A549 (cell line): ENCODE data around the gene RASGEF1C. TPM values are rescaled to one million over a fixed set of nuclear protein-coding genes. Genes with fewer than 3 reads are reported as not detected.

ENCODE experiments used
- ATAC-seq, 2 experiments: fragments of 200-7000 bp in 1 of 2; fragments of >200 bp in 1 of 2; cut with Nextera tagmentation in 1 of 2; cut with Tn5 transposase in 1 of 2; 3 replicates each; pipeline versions ENCODE4 v1.8.0 to v1.9.1; 2018 to 2020; ENCODE audit warnings: mild to moderate bottlenecking in 1 of 2, moderate library complexity in 1 of 2
- CTCF ChIA-PET: fragments of 300-600 bp; sonication (Branson Sonifier 250); formaldehyde crosslinking; extraction: SDS; loops from one replicate; lab custom pipeline; 2021; ENCODE audit warnings: antibody characterized with exemption, inconsistent platforms; lab: Yijun Ruan, JAX
- POLR2A ChIA-PET: fragments of 350-600 bp; formaldehyde crosslinking; extraction: SDS; loops from one replicate; lab custom pipeline; 2021; ENCODE audit warnings: antibody characterized with exemption, inconsistent platforms; lab: Yijun Ruan, JAX
- DNase-seq, 2 experiments: peaks; one replicate each; pipeline versions ENCODE4 v3.0.0 to v3.0.0-alpha.2; 2011 to 2016; ENCODE audit warnings: low read depth in 1 of 2, low spot score in 1 of 2
- FAIRE-seq: peaks from 2 replicates; lab custom pipeline; 2011; peaks lifted over from hg19 to GRCh38; lab: Jason Lieb, UNC
- H3K27ac ChIP-seq, 2 experiments: fragments of >200 bp; sonication (Bioruptor Twin); formaldehyde crosslinking; 3 replicates each; pipeline ENCODE4 v1.5.1; 2016 to 2017
- H3K4me1 ChIP-seq: fragments of >200 bp; sonication (Bioruptor Twin); formaldehyde crosslinking; 3 replicates; pipeline ENCODE4 v1.6.1; 2016
- H3K4me2 ChIP-seq: fragments of >200 bp; sonication (Bioruptor Twin); formaldehyde crosslinking; 3 replicates; pipeline ENCODE4 v1.6.1; 2016
- H3K4me3 ChIP-seq: fragments of >200 bp; sonication (Bioruptor Twin); formaldehyde crosslinking; 3 replicates; pipeline ENCODE4 v1.5.1; 2016
- H3K9me3 ChIP-seq: fragments of >200 bp; sonication (Bioruptor Twin); formaldehyde crosslinking; 3 replicates; pipeline ENCODE4 v1.6.1; 2016
- BHLHE40 ChIP-seq: IDR thresholded peaks from 2 replicates; pipeline ENCODE4 v1.6.1; 2012; ENCODE audit warnings: low read depth, low read length, inconsistent platforms
- CBX8 ChIP-seq: fragments of 200-600 bp; sonication (generic); IDR thresholded peaks from 2 replicates; pipeline ENCODE4 v1.6.1; 2016
- EHMT2 ChIP-seq: fragments of 200-600 bp; sonication (generic); IDR thresholded peaks from 2 replicates; pipeline ENCODE4 v1.6.1; 2016; ENCODE audit warnings: antibody characterized with exemption, low read depth, mild to moderate bottlenecking, moderate library complexity
- EP300 ChIP-seq, 2 experiments: fragments of >200 bp; sonication (Bioruptor Twin); formaldehyde crosslinking; IDR thresholded peaks; 2 replicates in 1 of 2; 3 replicates in 1 of 2; pipeline ENCODE4 v1.6.1; 2016 to 2017
- ESRRA ChIP-seq: fragments of 150-350 bp; IDR thresholded peaks from 2 replicates; pipeline ENCODE4 v1.6.1; 2014; ENCODE audit warnings: mild to moderate bottlenecking, low read length, borderline replicate concordance
- FOXS1 ChIP-seq: fragments of 250-450 bp; sonication (Bioruptor Pico); IDR thresholded peaks from 2 replicates; pipeline ENCODE4 v1.5.0; 2020; ENCODE audit warnings: mild to moderate bottlenecking, moderate library complexity
- HEYL ChIP-seq: fragments of 250-450 bp; sonication (Bioruptor Pico); IDR thresholded peaks from 2 replicates; pipeline ENCODE4 v1.8.0; 2021; ENCODE audit warnings: mild to moderate bottlenecking, moderate library complexity
- HOXB13 ChIP-seq: fragments of 250-450 bp; sonication (Bioruptor Pico); IDR thresholded peaks from 2 replicates; pipeline ENCODE4 v1.5.0; 2020; ENCODE audit warnings: low read depth, mild to moderate bottlenecking, moderate library complexity
- HOXB5 ChIP-seq: fragments of 250-450 bp; sonication (Bioruptor Pico); IDR thresholded peaks from 2 replicates; pipeline ENCODE4 v1.5.0; 2020; ENCODE audit warnings: mild to moderate bottlenecking, moderate library complexity
- JUN ChIP-seq, 2 experiments: fragments of >200 bp; sonication (Bioruptor Twin); formaldehyde crosslinking; IDR thresholded peaks; 2 replicates in 1 of 2; 3 replicates in 1 of 2; pipeline ENCODE4 v1.6.1; 2016 to 2017
- JUNB ChIP-seq: fragments of >200 bp; sonication (Bioruptor Twin); formaldehyde crosslinking; IDR thresholded peaks from 2 replicates; pipeline ENCODE4 v1.6.1; 2016
- MAZ ChIP-seq: fragments of 150-350 bp; IDR thresholded peaks from 2 replicates; pipeline ENCODE4 v1.6.1; 2014; ENCODE audit warnings: antibody characterized with exemption, low read depth, low read length, borderline replicate concordance
- NPAS2 ChIP-seq: fragments of 250-450 bp; sonication (Bioruptor Pico); IDR thresholded peaks from 2 replicates; pipeline ENCODE4 v1.8.0; 2022; ENCODE audit warnings: mild to moderate bottlenecking, moderate library complexity, borderline replicate concordance
- NR3C1 ChIP-seq: fragments of >200 bp; sonication (Bioruptor Twin); formaldehyde crosslinking; IDR thresholded peaks from 3 replicates; pipeline ENCODE4 v1.6.1; 2017
- POLR2AphosphoS2 ChIP-seq: conservative IDR thresholded peaks from 2 replicates; pipeline ENCODE4 v1.6.1; 2012; ENCODE audit warnings: low read length, improper control_type of control experiment, inconsistent platforms
- RAD21 ChIP-seq, 2 experiments: fragments of >200 bp in 1 of 2; sonication (Bioruptor Twin) in 1 of 2; formaldehyde crosslinking in 1 of 2; IDR thresholded peaks in 1 of 2; conservative IDR thresholded peaks in 1 of 2; 2 replicates in 1 of 2; 3 replicates in 1 of 2; pipeline ENCODE4 v1.6.1; 2012 to 2018; ENCODE audit warnings: inconsistent platforms in 1 of 2
- RCOR1 ChIP-seq: fragments of 150-350 bp; IDR thresholded peaks from 2 replicates; pipeline ENCODE4 v1.6.1; 2014; ENCODE audit warnings: antibody characterized with exemption, low read length, low read depth
- SREBF2 ChIP-seq: fragments of 450-650 bp; IDR thresholded peaks from 2 replicates; pipeline ENCODE4 v1.6.1; 2014; ENCODE audit warnings: mild to moderate bottlenecking, moderate library complexity
- ZC3H11A ChIP-seq: fragments of 450-650 bp; IDR thresholded peaks from 2 replicates; pipeline ENCODE4 v1.6.1; 2014; ENCODE audit warnings: antibody characterized with exemption, mild to moderate bottlenecking
- ZFP36 ChIP-seq: fragments of 450-650 bp; IDR thresholded peaks from 2 replicates; pipeline ENCODE4 v1.6.1; 2014; ENCODE audit warnings: borderline replicate concordance; ENCODE audit not compliant: partially characterized antibody
- ZNF302 ChIP-seq: fragments of 250-450 bp; sonication (Bioruptor Pico); IDR thresholded peaks from 2 replicates; pipeline ENCODE4 v1.9.0; 2021; ENCODE audit warnings: inconsistent platforms, mild to moderate bottlenecking, moderate library complexity
- WGBS: methylation state at CpG from one replicate; pipeline ENCODE4 v1.1.6; 2017; ENCODE audit errors: missing lambda C conversion rate; 5-methylcytosine and 5-hydroxymethylcytosine counted together
- polyA plus RNA-seq, 4 experiments: library from polyadenylated mRNA; depleted of rRNA in 3 of 4; stranded (reverse); fragments of >200 nt; fragmentation: RNase III in 1 of 4; extraction: RNeasy Plus Mini Kit Qiagen cat#74134 plus additional on column Dnase treatment in 1 of 4; gene quantifications; 2 replicates in 3 of 4; 3 replicates in 1 of 4; pipeline ENCODE4 v1.2.3, GENCODE V29; 2011 to 2017
- TF ChIP-seq, protein P1 (sequence below): fragments of 250-450 bp; sonication (Bioruptor Pico); IDR thresholded peaks from 2 replicates; pipeline ENCODE4 v1.5.0; 2020; ENCODE audit warnings: low read depth, mild to moderate bottlenecking, moderate library complexity
- TF ChIP-seq, protein P2 (sequence below): IDR thresholded peaks from 2 replicates; pipeline ENCODE4 v1.6.1; 2012
- TF ChIP-seq, protein P3 (sequence below): fragments of 200-600 bp; sonication (generic); IDR thresholded peaks from 2 replicates; pipeline ENCODE4 v1.6.1; 2016; ENCODE audit warnings: antibody characterized with exemption, mild to moderate bottlenecking, moderate library complexity
- TF ChIP-seq, protein P4 (sequence below): fragments of >200 bp; sonication (Bioruptor Twin); formaldehyde crosslinking; IDR thresholded peaks from 3 replicates; pipeline ENCODE4 v1.5.1; 2016
- TF ChIP-seq, protein P5 (sequence below): fragments of >200 bp; sonication (Bioruptor Twin); formaldehyde crosslinking; IDR thresholded peaks from 2 replicates; pipeline ENCODE4 v1.6.1; 2016

The RASGEF1C gene
- polyA plus RNA-seq, 2 of the 4 experiments (the other 2 are of a cell fraction) = 0.12 TPM; not detected in 1

DNA sequence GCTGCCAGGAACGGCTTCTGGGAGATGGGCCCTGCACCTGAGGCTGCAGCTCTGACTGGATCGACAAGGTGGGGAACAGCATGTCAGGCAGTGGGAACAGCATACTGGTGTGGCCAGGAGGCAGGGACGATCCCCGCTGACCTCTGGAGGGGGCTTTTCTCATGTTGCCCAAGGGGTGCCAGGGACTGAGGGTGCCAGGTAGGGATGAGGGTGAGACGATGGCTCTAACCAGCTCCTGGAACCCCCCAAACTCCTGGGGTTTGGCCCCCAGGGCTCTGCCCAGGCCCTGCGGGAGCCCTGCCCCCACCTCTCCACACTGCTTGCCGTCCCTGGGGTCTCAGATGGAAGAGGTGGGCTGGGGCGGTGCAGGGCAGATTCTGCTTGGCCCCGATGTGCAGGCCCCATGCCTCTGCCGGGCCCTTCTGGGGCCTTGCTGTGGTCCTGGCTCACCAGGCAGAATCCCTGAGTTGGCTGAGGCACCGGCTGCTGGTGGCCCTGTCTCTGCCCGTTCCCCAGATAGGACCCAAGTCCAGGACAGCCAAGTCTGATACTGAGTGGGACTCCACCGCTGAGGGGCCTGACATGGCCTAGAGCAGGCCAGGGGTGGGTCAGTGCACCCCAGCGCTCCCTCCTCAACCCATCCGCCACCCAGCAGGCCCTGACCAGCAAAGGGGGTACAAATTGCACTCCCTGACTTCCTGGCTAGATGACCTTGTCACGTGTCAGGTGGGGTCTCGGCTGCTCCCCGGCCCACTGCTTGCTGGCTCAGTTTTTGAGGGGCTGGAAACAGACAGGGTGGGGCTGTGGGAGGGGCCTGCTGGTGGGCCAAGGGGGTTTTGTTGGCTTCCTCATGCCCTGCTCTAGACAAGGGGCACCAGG lies 109.0 kb downstream of the RASGEF1C start:
- DNase-seq (no peak), ATAC-seq (no peak), FAIRE-seq (no peak)
- Histone ChIP-seq H3K9me3 (peaks cover 2% of the 10 kb centered on the region; the same call in 1 of the 3 replicates), H3K4me1 (no peaks in the 10 kb centered on the region), H3K27ac (no peak overlapping the region), H3K4me3 (no peak overlapping the region), H3K4me2 (no peak overlapping the region)
- CTCF ChIA-PET = interaction anchor here (2.0 kb wide), 1 partner anchor 10 kb away, joined by 10 read pairs; no protein-coding TSS in a partner anchor
- POLR2A ChIA-PET = no interaction called here
- TF ChIP-seq ESRRA (no peak), POLR2AphosphoS2 (no peak), HOXB5 (CRISPR knock-in tag) (no peak), HOXB13 (CRISPR knock-in tag) (no peak), FOXS1 (CRISPR knock-in tag) (no peak), EHMT2 (no peak), ZC3H11A (no peak), ZFP36 (no peak), JUN (IDR thresholded peaks at IDR 0.05) (no peak), RCOR1 (no peak), NR3C1 (no peak), RAD21 (conservative IDR thresholded peaks at IDR 0.05 in 1 of 2, IDR thresholded peaks at IDR 0.05 in 1 of 2) (no peak), JUNB (no peak), ZNF302 (CRISPR knock-in tag) (no peak)
- TF ChIP-seq, protein P1, sequence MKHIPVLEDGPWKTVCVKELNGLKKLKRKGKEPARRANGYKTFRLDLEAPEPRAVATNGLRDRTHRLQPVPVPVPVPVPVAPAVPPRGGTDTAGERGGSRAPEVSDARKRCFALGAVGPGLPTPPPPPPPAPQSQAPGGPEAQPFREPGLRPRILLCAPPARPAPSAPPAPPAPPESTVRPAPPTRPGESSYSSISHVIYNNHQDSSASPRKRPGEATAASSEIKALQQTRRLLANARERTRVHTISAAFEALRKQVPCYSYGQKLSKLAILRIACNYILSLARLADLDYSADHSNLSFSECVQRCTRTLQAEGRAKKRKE (CRISPR knock-in tag) = no peak
- 67% methylated on average over 6 of the region's 18 CpGs for WGBS

DNA sequence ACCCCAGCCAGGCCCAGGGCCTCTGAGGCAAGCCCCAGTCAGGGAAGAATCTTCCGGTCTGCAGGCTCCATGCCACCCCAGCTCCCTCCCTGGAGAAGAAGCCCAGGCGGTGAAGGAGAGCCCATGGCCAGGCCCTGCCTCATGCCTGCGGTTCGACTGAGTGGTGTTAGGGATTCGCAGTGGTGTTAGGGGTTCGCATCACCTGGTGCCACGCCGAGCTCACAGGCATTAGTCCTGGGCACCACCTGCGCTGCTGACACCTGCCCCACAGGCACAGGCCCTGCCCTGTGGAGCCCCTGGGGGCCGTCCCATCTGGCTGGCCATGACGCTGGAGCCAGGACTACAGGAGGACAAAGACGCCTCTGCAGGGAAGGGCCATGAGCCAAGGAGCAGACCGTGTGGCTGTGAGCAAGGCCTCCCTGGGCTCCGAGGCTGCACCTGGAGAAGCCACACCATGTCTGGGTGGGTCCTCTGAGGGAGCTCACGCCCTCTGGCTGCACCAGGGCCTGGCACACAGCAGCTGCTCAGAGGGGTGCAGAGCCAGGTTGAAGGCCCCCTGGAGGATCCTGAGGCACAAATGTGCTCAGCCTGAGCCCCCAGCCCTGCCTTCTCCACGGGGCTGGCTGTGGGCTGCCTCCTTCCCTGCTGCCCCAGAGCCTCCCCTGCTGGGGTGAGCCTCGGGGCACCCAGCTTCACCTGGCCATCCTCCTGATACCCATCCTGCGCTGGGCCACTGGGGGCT lies 109.8 kb downstream of the RASGEF1C start:
- Histone ChIP-seq H3K4me3 (no peak overlapping the region), H3K9me3 (no peaks in the 10 kb centered on the region; the same call in 2 of the 3 replicates), H3K4me1 (no peaks in the 10 kb centered on the region), H3K27ac (no peak overlapping the region), H3K4me2 (no peak overlapping the region)
- DNase-seq (no peak), FAIRE-seq (no peak), ATAC-seq (no peak)
- 87% methylated on average over 4 of the region's 18 CpGs for WGBS
- POLR2A ChIA-PET = no interaction called here
- CTCF ChIA-PET = interaction anchor here (2.0 kb wide), 1 partner anchor 9 kb away, joined by 10 read pairs; no protein-coding TSS in a partner anchor
- no peak for TF ChIP-seq ZNF302 (CRISPR knock-in tag)
- TF ChIP-seq NPAS2 = no peak
- no peak for TF ChIP-seq HEYL
- TF ChIP-seq, protein P2, sequence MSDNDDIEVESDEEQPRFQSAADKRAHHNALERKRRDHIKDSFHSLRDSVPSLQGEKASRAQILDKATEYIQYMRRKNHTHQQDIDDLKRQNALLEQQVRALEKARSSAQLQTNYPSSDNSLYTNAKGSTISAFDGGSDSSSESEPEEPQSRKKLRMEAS = no peak
- TF ChIP-seq, protein P3, sequence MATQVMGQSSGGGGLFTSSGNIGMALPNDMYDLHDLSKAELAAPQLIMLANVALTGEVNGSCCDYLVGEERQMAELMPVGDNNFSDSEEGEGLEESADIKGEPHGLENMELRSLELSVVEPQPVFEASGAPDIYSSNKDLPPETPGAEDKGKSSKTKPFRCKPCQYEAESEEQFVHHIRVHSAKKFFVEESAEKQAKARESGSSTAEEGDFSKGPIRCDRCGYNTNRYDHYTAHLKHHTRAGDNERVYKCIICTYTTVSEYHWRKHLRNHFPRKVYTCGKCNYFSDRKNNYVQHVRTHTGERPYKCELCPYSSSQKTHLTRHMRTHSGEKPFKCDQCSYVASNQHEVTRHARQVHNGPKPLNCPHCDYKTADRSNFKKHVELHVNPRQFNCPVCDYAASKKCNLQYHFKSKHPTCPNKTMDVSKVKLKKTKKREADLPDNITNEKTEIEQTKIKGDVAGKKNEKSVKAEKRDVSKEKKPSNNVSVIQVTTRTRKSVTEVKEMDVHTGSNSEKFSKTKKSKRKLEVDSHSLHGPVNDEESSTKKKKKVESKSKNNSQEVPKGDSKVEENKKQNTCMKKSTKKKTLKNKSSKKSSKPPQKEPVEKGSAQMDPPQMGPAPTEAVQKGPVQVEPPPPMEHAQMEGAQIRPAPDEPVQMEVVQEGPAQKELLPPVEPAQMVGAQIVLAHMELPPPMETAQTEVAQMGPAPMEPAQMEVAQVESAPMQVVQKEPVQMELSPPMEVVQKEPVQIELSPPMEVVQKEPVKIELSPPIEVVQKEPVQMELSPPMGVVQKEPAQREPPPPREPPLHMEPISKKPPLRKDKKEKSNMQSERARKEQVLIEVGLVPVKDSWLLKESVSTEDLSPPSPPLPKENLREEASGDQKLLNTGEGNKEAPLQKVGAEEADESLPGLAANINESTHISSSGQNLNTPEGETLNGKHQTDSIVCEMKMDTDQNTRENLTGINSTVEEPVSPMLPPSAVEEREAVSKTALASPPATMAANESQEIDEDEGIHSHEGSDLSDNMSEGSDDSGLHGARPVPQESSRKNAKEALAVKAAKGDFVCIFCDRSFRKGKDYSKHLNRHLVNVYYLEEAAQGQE = no peak
- no peak for TF ChIP-seq MAZ
- TF ChIP-seq, protein P4, sequence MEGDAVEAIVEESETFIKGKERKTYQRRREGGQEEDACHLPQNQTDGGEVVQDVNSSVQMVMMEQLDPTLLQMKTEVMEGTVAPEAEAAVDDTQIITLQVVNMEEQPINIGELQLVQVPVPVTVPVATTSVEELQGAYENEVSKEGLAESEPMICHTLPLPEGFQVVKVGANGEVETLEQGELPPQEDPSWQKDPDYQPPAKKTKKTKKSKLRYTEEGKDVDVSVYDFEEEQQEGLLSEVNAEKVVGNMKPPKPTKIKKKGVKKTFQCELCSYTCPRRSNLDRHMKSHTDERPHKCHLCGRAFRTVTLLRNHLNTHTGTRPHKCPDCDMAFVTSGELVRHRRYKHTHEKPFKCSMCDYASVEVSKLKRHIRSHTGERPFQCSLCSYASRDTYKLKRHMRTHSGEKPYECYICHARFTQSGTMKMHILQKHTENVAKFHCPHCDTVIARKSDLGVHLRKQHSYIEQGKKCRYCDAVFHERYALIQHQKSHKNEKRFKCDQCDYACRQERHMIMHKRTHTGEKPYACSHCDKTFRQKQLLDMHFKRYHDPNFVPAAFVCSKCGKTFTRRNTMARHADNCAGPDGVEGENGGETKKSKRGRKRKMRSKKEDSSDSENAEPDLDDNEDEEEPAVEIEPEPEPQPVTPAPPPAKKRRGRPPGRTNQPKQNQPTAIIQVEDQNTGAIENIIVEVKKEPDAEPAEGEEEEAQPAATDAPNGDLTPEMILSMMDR = no peak
- no peak for TF ChIP-seq CBX8
- TF ChIP-seq, protein P1 (CRISPR knock-in tag) = no peak
- TF ChIP-seq EP300 (IDR thresholded peaks at IDR 0.05) = no peak
- no peak for TF ChIP-seq SREBF2
- TF ChIP-seq, protein P5, sequence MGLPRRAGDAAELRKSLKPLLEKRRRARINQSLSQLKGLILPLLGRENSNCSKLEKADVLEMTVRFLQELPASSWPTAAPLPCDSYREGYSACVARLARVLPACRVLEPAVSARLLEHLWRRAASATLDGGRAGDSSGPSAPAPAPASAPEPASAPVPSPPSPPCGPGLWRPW = no peak
- TF ChIP-seq BHLHE40 = no peak
- TF ChIP-seq NR3C1 = no peak
- TF ChIP-seq, all 56 proteins: peak for 0
